ENCODE measurements around the gene DICER1.

The DICER1 gene

DNA sequence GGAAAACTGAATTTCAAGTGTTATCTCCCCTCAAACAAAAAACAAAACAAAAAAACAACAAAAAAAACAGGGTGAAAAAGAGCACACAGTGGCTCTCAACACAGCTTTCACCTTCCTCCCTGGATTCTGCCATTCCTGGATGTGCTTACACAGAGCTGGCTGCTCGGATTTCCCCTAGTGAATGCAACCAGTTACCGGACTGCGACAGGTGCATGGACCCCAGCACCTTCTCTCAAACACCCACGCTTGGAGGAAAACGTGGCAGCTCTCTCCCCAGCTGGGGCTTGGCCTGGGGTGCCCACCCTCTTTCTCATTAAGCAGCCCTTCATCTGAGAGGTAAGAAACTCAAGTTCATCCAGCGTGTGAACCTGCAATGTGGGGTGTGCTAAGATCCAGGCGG is 33.5 kb upstream of the DICER1 start:
- H3K27ac ChIP-seq (ENCODE audit: low read length) = no peak overlapping the region
- no peak overlapping the region for H3K9ac ChIP-seq (ENCODE audit: low read length)
- no peaks in the 10 kb centered on the region for H3K79me2 ChIP-seq (ENCODE audit: low read length)
- no peaks in the 10 kb centered on the region for H3K9me3 ChIP-seq (replicated peaks; ENCODE audit: insufficient read depth, low read length)
- no peaks in the 10 kb centered on the region for H3K4me1 ChIP-seq (ENCODE audit: low read length)
- no peak overlapping the region for H3K4me2 ChIP-seq (ENCODE audit: low read depth, low read length)
- H3K4me3 ChIP-seq (ENCODE audit: low read length) = no peak overlapping the region
- no peaks in the 10 kb centered on the region for H3K36me3 ChIP-seq (replicated peaks; ENCODE audit: insufficient read depth, low read length)
- H3K27me3 ChIP-seq (replicated peaks; ENCODE audit: insufficient read depth, low read length) = no peaks in the 10 kb centered on the region
- DNase-seq = no peak
- H4K20me1 ChIP-seq (ENCODE audit: insufficient read depth, low read length) = no peaks in the 10 kb centered on the region
- H3K9me2 ChIP-seq (replicated peaks; ENCODE audit: insufficient read depth, low read length) = no peaks in the 10 kb centered on the region
- H2AFZ ChIP-seq (ENCODE audit: low read length) = no peak overlapping the region
- TF ChIP-seq, protein P1, sequence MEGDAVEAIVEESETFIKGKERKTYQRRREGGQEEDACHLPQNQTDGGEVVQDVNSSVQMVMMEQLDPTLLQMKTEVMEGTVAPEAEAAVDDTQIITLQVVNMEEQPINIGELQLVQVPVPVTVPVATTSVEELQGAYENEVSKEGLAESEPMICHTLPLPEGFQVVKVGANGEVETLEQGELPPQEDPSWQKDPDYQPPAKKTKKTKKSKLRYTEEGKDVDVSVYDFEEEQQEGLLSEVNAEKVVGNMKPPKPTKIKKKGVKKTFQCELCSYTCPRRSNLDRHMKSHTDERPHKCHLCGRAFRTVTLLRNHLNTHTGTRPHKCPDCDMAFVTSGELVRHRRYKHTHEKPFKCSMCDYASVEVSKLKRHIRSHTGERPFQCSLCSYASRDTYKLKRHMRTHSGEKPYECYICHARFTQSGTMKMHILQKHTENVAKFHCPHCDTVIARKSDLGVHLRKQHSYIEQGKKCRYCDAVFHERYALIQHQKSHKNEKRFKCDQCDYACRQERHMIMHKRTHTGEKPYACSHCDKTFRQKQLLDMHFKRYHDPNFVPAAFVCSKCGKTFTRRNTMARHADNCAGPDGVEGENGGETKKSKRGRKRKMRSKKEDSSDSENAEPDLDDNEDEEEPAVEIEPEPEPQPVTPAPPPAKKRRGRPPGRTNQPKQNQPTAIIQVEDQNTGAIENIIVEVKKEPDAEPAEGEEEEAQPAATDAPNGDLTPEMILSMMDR (IDR thresholded peaks at IDR 0.05; ENCODE audit: low read length) = no peak
- TF ChIP-seq EZH2phosphoT487 (IDR thresholded peaks at IDR 0.05; ENCODE audit: low read length) (no peak), EZH2 (optimal IDR thresholded peaks at IDR 0.05; ENCODE audit: low read depth, low read length) (no peak)
- no peaks in the 10 kb centered on the region for H3F3A ChIP-seq (ENCODE audit: insufficient read depth, low read length)

DNA sequence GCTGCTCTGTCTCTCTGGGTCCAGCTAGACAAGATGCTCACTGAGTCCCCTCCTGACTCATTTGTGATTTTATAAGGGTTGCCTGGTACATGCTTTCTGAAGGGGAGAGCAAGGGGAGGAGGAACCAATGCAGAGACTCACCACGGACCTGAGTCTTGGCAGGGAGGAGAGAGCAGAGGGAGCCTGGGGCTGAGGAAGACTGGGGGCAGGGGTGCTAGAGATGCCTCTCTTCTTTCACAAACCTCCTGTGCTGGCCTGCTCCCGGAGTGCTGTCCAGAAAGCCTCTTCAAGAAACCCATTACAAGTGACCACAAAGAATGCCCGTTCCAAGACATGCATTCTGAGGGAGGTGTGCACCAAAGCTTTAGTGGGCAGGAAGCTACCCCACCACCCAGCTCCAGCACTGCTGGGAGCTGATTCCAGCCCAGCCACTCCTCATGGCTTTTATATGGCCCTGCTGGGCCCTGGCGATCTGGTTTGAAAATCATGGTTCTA is 33.1 kb upstream of the DICER1 start:
- Histone ChIP-seq H3K27ac (ENCODE audit: low read length) (no peak overlapping the region), H4K20me1 (ENCODE audit: insufficient read depth, low read length) (no peaks in the 10 kb centered on the region), H3K36me3 (replicated peaks; ENCODE audit: insufficient read depth, low read length) (no peaks in the 10 kb centered on the region), H3K9me3 (replicated peaks; ENCODE audit: insufficient read depth, low read length) (no peaks in the 10 kb centered on the region), H3K4me2 (ENCODE audit: low read depth, low read length) (no peak overlapping the region), H3K9me2 (replicated peaks; ENCODE audit: insufficient read depth, low read length) (no peaks in the 10 kb centered on the region), H3K9ac (ENCODE audit: low read length) (no peak overlapping the region), H3K79me2 (ENCODE audit: low read length) (no peaks in the 10 kb centered on the region), H3K4me1 (ENCODE audit: low read length) (no peaks in the 10 kb centered on the region), H3K27me3 (replicated peaks; ENCODE audit: insufficient read depth, low read length) (no peaks in the 10 kb centered on the region), H2AFZ (ENCODE audit: low read length) (no peak overlapping the region), H3K4me3 (ENCODE audit: low read length) (no peak overlapping the region), H3F3A (ENCODE audit: insufficient read depth, low read length) (no peaks in the 10 kb centered on the region)
- TF ChIP-seq, protein P1 (IDR thresholded peaks at IDR 0.05; ENCODE audit: low read length) = no peak
- no peak for TF ChIP-seq EZH2phosphoT487 (IDR thresholded peaks at IDR 0.05; ENCODE audit: low read length)
- no peak for TF ChIP-seq EZH2 (optimal IDR thresholded peaks at IDR 0.05; ENCODE audit: low read depth, low read length)
- DNase-seq = no peak

DNA sequence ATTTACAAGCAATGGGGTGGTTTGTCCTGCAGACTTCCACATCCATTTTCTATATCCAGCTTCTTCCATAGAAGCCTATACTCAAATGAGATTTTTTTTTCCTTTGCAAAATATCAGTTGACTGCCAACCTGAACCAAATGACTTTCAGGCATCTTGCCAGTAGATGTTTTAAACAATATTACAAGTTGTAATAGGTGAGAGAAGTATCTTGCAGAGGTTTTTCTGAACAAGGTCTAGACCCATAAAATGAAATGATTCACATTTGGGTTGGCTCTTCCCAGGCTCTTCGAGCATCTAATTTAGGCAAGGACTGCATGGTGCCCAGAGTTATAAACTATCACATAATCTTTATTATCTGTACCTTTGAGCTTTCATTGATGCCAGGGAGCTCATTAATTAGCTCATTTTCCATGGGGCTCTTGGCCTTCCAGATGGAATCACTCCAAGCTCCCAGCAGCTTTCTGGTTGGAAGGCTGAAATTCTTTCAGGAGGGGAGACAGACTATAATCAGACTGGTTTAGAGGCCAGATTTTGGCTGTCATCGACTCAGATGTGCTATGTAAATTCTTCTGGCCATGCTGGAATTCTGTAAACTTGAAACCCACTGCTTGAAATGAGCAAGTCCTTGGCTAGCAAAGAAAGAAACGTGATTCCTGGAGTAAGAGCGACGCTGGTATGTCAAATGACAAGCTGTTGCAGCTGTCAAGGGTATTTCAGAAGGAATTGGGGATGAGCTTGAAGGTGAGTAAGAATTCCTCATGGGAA is 32.2 kb upstream of the DICER1 start:
- Histone ChIP-seq H3K9me3 (replicated peaks; ENCODE audit: insufficient read depth, low read length) (no peaks in the 10 kb centered on the region), H3K4me2 (ENCODE audit: low read depth, low read length) (no peak overlapping the region), H4K20me1 (ENCODE audit: insufficient read depth, low read length) (no peaks in the 10 kb centered on the region), H3K4me1 (ENCODE audit: low read length) (no peaks in the 10 kb centered on the region), H3K36me3 (replicated peaks; ENCODE audit: insufficient read depth, low read length) (no peaks in the 10 kb centered on the region), H3K9me2 (replicated peaks; ENCODE audit: insufficient read depth, low read length) (no peaks in the 10 kb centered on the region), H3K4me3 (ENCODE audit: low read length) (no peak overlapping the region), H3K27ac (ENCODE audit: low read length) (no peak overlapping the region), H3K9ac (ENCODE audit: low read length) (no peak overlapping the region), H3K27me3 (replicated peaks; ENCODE audit: insufficient read depth, low read length) (no peaks in the 10 kb centered on the region), H3F3A (ENCODE audit: insufficient read depth, low read length) (no peaks in the 10 kb centered on the region), H3K79me2 (ENCODE audit: low read length) (no peaks in the 10 kb centered on the region), H2AFZ (ENCODE audit: low read length) (no peak overlapping the region)
- TF ChIP-seq, protein P1 (IDR thresholded peaks at IDR 0.05; ENCODE audit: low read length) = no peak
- TF ChIP-seq EZH2phosphoT487 (IDR thresholded peaks at IDR 0.05; ENCODE audit: low read length) = no peak
- TF ChIP-seq EZH2 (optimal IDR thresholded peaks at IDR 0.05; ENCODE audit: low read depth, low read length) = no peak
- no peak for DNase-seq

Measured in MM.1S (cell line).